Body of pancreas (tissue), 4 donors: ENCODE measurements around the gene COMMD1. TPM values are rescaled to one million over a fixed set of nuclear protein-coding genes. Genes with fewer than 3 reads are reported as not detected.

Experiments used
- ATAC-seq: fragments of 150-250 bp; one replicate; pipeline ENCODE4 v1.9.1; 2016
- DNase-seq, 4 donors: peaks; one replicate each; pipeline ENCODE4 v3.0.0-alpha.2; 2019
- H3K27ac ChIP-seq, 4 donors: fragments of 200-600 bp; sonication (generic); 1 replicate in 3 of 4; 2 replicates in 1 of 4; pipeline versions ENCODE4 v1.5.1 to v1.6.1; 2016 to 2019; ENCODE audit warnings: mild to moderate bottlenecking in 1 of 4, mixed read lengths in 1 of 4, moderate library complexity in 1 of 4
- H3K27me3 ChIP-seq, 2 donors: fragments of 200-600 bp; sonication (generic); one replicate each; pipeline ENCODE4 v1.6.0; 2016; ENCODE audit warnings: mild to moderate bottlenecking in 1 of 2
- H3K36me3 ChIP-seq, 2 donors: fragments of 200-600 bp; sonication (generic); replicated peaks in 1 of 2; 2 replicates each; pipeline ENCODE4 v1.5.1; 2016; ENCODE audit warnings: low read depth in 2 of 2; ENCODE audit not compliant: insufficient read depth in 1 of 2
- H3K4me1 ChIP-seq: fragments of 200-600 bp; sonication (generic); one replicate; pipeline ENCODE4 v1.6.0; 2016
- H3K4me3 ChIP-seq, 2 donors: fragments of 200-600 bp; sonication (generic); 1 replicate in 1 of 2; 2 replicates in 1 of 2; pipeline ENCODE4 v1.5.1; 2016 to 2019
- H3K9me3 ChIP-seq, 3 donors: fragments of 200-600 bp; sonication (generic); 1 replicate in 2 of 3; 2 replicates in 1 of 3; pipeline ENCODE4 v1.5.1; 2016
- POLR2A ChIP-seq, 3 donors: fragments of 450-650 bp; IDR thresholded peaks; one replicate each; pipeline ENCODE4 v1.6.1; 2016; ENCODE audit warnings: antibody characterized with exemption in 3 of 3, mild to moderate bottlenecking in 2 of 3
- WGBS, 2 donors: methylation state at CpG; one replicate each; pipeline ENCODE4 v1.1.5; 2017; 5-methylcytosine and 5-hydroxymethylcytosine counted together
- intact Hi-C: fragments of 100-400 bp; cut with DNase I; formaldehyde crosslinking; loops from one replicate; pipeline ENCODE4 v1.15.1; 2023
- total RNA-seq, 2 donors: library from RNA; depleted of rRNA; stranded (reverse); fragments of >200 nt; gene quantifications; one replicate each; pipeline ENCODE4 v1.1.0, GENCODE V29; 2016
- TF ChIP-seq, protein P1 (sequence below), 7 experiments: fragments of 450-650 bp in 4 of 7; fragments of 200-600 bp in 3 of 7; sonication (generic) in 3 of 7; IDR thresholded peaks; one replicate each; pipeline ENCODE4 v1.5.1; 2016 to 2019; ENCODE audit warnings: antibody characterized with exemption in 7 of 7

The COMMD1 gene
- total RNA-seq, 2 donors from 2014 or later, result 19.1 to 37.9 TPM

- DNase-seq, result no peak
- Histone ChIP-seq H3K36me3 (no peaks in the 10 kb centered on the region), H3K4me1 (no peaks in the 10 kb centered on the region), H3K27me3 (no peaks in the 10 kb centered on the region), H3K27ac (no peak overlapping the region), H3K4me3 (no peak overlapping the region), H3K9me3 (no peaks in the 10 kb centered on the region)
- intact Hi-C loops, result loop anchor here (5.0 kb wide), 1 partner anchor 487 kb away; no protein-coding TSS in a partner anchor
- ATAC-seq, result no peak
- TF ChIP-seq, protein P1, sequence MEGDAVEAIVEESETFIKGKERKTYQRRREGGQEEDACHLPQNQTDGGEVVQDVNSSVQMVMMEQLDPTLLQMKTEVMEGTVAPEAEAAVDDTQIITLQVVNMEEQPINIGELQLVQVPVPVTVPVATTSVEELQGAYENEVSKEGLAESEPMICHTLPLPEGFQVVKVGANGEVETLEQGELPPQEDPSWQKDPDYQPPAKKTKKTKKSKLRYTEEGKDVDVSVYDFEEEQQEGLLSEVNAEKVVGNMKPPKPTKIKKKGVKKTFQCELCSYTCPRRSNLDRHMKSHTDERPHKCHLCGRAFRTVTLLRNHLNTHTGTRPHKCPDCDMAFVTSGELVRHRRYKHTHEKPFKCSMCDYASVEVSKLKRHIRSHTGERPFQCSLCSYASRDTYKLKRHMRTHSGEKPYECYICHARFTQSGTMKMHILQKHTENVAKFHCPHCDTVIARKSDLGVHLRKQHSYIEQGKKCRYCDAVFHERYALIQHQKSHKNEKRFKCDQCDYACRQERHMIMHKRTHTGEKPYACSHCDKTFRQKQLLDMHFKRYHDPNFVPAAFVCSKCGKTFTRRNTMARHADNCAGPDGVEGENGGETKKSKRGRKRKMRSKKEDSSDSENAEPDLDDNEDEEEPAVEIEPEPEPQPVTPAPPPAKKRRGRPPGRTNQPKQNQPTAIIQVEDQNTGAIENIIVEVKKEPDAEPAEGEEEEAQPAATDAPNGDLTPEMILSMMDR (IDR thresholded peaks at IDR 0.05), result no peak
- no peak for TF ChIP-seq POLR2A (IDR thresholded peaks at IDR 0.05)
- WGBS, 2 donors, result 79 to 93% methylated on average over 1 of the region's 1 CpG
These were observed 15.1 kb downstream of the COMMD1 start for GRCh38 chr2:61920548-61920947.

DNA sequence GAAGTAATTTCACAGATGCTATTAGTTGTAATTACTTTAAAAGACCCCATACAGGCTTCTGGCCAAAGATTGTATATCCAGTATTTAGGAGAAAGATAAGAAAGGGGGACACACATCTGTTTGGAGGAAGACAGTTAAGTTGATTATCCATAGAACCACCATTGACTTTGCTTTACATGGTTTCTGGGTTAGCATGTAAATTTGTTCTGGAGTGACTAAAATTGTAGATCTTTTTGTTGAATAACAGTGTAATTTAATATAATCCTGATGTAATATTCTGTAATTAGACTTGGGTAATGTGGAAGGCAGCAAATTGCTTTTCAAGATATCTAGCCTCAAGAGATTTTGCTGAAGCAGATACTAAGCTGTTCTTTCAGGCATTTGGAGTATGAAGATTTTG is 17.2 kb downstream of the COMMD1 start:
- no peak for ATAC-seq
- no peak overlapping the region for H3K27ac ChIP-seq
- intact Hi-C loops, result loop anchor here (5.0 kb wide), 1 partner anchor 485 kb away; no protein-coding TSS in a partner anchor
- no peaks in the 10 kb centered on the region for H3K27me3 ChIP-seq
- DNase-seq, result no peak
- H3K4me3 ChIP-seq, result no peak overlapping the region
- no peaks in the 10 kb centered on the region for H3K9me3 ChIP-seq
- H3K36me3 ChIP-seq, result no peaks in the 10 kb centered on the region
- H3K4me1 ChIP-seq, result no peaks in the 10 kb centered on the region
- no peak for TF ChIP-seq POLR2A (IDR thresholded peaks at IDR 0.05)
- TF ChIP-seq, protein P1 (IDR thresholded peaks at IDR 0.05), result no peak

DNA sequence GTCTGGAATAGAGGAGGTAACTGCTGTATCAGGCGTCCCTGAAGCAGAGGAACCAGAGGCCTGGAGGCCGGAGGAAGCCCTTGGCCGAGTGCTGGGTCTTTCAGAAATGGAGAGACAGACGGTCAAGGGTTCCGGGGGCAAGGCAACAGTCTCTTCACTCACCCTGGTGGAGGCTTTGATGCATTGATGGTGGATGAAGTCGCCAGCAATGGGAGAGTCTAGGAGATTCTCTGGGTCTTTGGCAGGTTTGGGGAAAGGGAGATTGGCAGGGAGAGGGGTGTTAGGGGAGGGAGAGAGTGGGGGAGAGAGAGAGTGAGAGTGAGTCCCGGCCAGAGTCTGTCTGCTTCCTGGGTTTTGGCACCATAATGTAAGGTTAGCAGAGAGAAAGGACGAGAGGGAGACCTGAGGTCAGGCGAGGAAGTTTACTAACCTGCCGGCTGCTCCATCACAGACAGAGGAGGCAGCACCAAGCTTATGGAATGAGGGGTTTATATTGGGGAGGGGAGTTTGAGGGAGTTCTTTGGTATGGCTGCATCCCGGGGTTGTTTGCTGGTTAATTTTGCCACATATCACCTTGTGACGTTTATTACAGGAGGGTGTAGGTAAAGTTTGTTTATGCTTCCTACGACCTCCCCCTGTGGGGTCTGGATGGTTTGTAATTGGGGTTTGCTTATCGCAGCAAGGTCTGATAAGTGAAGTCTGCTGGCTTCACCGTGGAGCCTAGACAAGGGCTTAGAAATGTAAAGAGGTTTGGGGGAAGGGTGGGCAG is 19.6 kb downstream of the COMMD1 start:
- no peak for DNase-seq
- Histone ChIP-seq H3K4me1 (peaks cover 7% of the 10 kb centered on the region), H3K36me3 (no peaks in the 10 kb centered on the region), H3K9me3 (no peaks in the 10 kb centered on the region), H3K27ac (no peak overlapping the region), H3K4me3 (no peak overlapping the region), H3K27me3 (no peaks in the 10 kb centered on the region)
- no peak for ATAC-seq
- WGBS, 2 donors, result 86 to 87% methylated on average over 14 to 15 of the region's 15 CpGs
- TF ChIP-seq POLR2A (IDR thresholded peaks at IDR 0.05), result no peak
- TF ChIP-seq, protein P1 (IDR thresholded peaks at IDR 0.05), result no peak
- intact Hi-C loops, result loop anchor here (5.0 kb wide), 1 partner anchor 482 kb away; no protein-coding TSS in a partner anchor

GRCh38 chr2:61926531-61927477 is 21.3 kb downstream of the COMMD1 start:
- Histone ChIP-seq H3K4me3 (no peak overlapping the region), H3K27ac (no peak overlapping the region), H3K36me3 (no peaks in the 10 kb centered on the region), H3K9me3 (no peaks in the 10 kb centered on the region), H3K27me3 (no peaks in the 10 kb centered on the region), H3K4me1 (peaks cover 7% of the 10 kb centered on the region)
- intact Hi-C loops, result no loop called here
- ATAC-seq (no peak), DNase-seq (no peak)
- 75 to 82% methylated on average over 8 of the region's 8 CpGs for WGBS, 2 donors
- TF ChIP-seq, protein P1 (IDR thresholded peaks at IDR 0.05), result no peak
- no peak for TF ChIP-seq POLR2A (IDR thresholded peaks at IDR 0.05)
